ENCODE measurements around the gene GK. TPM values are rescaled to one million over a fixed set of nuclear protein-coding genes. Genes with fewer than 3 reads are reported as not detected.

Gene GK
- total and polyA plus RNA-seq, 2 of the 8 experiments (the other 6 are each of a cell fraction or from before 2014, with no cell fraction given), result 2.9 to 11.2 TPM

DNA sequence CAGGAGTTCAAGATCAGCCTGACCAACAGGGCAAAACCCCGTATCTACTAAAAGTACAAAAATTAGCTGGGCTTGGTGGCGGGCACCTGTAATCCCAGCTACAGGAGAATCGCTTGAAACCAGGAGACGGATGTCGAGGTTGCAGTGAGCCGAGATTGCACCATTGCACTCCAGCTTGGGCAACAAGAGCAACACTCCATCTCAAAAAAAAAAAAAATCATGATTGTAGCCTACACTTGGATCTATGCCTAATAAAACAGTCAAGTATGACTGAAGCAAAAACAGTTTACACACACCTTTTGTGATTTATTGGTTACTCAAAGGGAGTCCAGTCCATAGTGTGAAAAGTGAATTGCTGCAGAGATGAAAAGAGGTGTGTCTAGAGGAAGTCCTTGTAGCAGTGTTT, 41.0 kb upstream of the GK start:
- no peaks in the 10 kb centered on the region for H3K27me3 ChIP-seq (replicated peaks in 1 of 4; ENCODE audit: control insufficient read depth in 3 of 4, extremely low read depth in 1 of 4, insufficient read depth in 3 of 4, low read length in 3 of 4)
- no peak overlapping the region for H2AK5ac ChIP-seq (ENCODE audit: low read depth, low read length)
- no peak overlapping the region for H3K4me2 ChIP-seq (ENCODE audit: insufficient read depth in 1 of 2, low read depth in 2 of 2, low read length in 2 of 2)
- H3K4ac ChIP-seq (replicated peaks; ENCODE audit: insufficient read length, low read depth, low read length), result no peak overlapping the region
- H3K23ac ChIP-seq (ENCODE audit: insufficient read length), result no peak overlapping the region
- H2AFZ ChIP-seq (ENCODE audit: low read length), result no peak overlapping the region
- H3K4me3 ChIP-seq (ENCODE audit: extremely low read depth in 1 of 4, insufficient read depth in 2 of 4, low read depth in 3 of 4, low read length in 4 of 4), result no peak overlapping the region
- H3K79me1 ChIP-seq (ENCODE audit: low read depth, low read length), result no peaks in the 10 kb centered on the region
- no peak overlapping the region for H3K56ac ChIP-seq (replicated peaks; ENCODE audit: insufficient read length, low read depth, low read length)
- CTCF ChIA-PET (ENCODE audit: partially characterized antibody), result interaction anchor here (0.6 to 1.8 kb wide), 2 partner anchors 23 to 116 kb away, joined by 3 to 4 read pairs; no protein-coding TSS in a partner anchor
- H4K5ac ChIP-seq (ENCODE audit: insufficient read length, low read depth, low read length), result no peak overlapping the region
- no peak overlapping the region for H3K27ac ChIP-seq (ENCODE audit: low read depth, low read length)
- no peak overlapping the region for H2BK12ac ChIP-seq (ENCODE audit: low read depth, low read length)
- no peaks in the 10 kb centered on the region for H3K79me2 ChIP-seq (ENCODE audit: control insufficient read depth in 1 of 2, insufficient read depth in 2 of 2, low read length in 2 of 2)
- no peak overlapping the region for H3K14ac ChIP-seq (ENCODE audit: insufficient read length)
- DNase-seq (ENCODE audit: low read depth in 1 of 2, low spot score in 2 of 2), result no peak
- no peak overlapping the region for H2BK20ac ChIP-seq (ENCODE audit: low read length)
- H4K8ac ChIP-seq (ENCODE audit: extremely low read depth, insufficient read depth, low read length), result no peak overlapping the region
- POLR2A ChIA-PET (ENCODE audit: partially characterized antibody), result no interaction called here
- H3K23me2 ChIP-seq (ENCODE audit: low read depth, low read length), result no peaks in the 10 kb centered on the region
- no peak overlapping the region for H2BK15ac ChIP-seq (ENCODE audit: low read length)
- 91% methylated on average over 6 of the region's 6 CpGs; no CpG with 5 or more reads in 1 of the 2 experiments for WGBS, 2 experiments (ENCODE audit: extremely low coverage in 1 of 2, insufficient coverage in 1 of 2, insufficient read length in 1 of 2, insufficient replicate concordance in 2 of 2, low coverage in 1 of 2, low lambda C conversion rate in 2 of 2, missing lambda C conversion rate in 1 of 2)
- no peaks in the 10 kb centered on the region for H3K9me3 ChIP-seq (ENCODE audit: insufficient read depth in 2 of 2, low read depth in 1 of 2, low read length in 1 of 2)
- H4K20me1 ChIP-seq (replicated peaks in 1 of 2; ENCODE audit: control insufficient read depth in 1 of 2, insufficient read depth in 2 of 2, low read length in 2 of 2), result no peaks in the 10 kb centered on the region
- no peaks in the 10 kb centered on the region for H3K4me1 ChIP-seq (replicated peaks in 1 of 4; ENCODE audit: control insufficient read depth in 3 of 4, insufficient read depth in 4 of 4, low read length in 3 of 4)
- H3K18ac ChIP-seq (ENCODE audit: extremely low read depth, low read length), result no peak overlapping the region
- H4K91ac ChIP-seq (replicated peaks; ENCODE audit: insufficient read length, low read length), result no peak overlapping the region
- H2BK120ac ChIP-seq (replicated peaks; ENCODE audit: low read depth, low read length), result no peak overlapping the region
- no peaks in the 10 kb centered on the region for H3K36me3 ChIP-seq (ENCODE audit: control insufficient read depth in 2 of 4, insufficient read depth in 4 of 4, low read length in 3 of 4)
- no peak overlapping the region for H2BK5ac ChIP-seq (ENCODE audit: low read depth, low read length)
- H3K9ac ChIP-seq (replicated peaks in 1 of 4; ENCODE audit: extremely low read depth in 1 of 4, low read depth in 3 of 4, low read length in 3 of 4), result no peak overlapping the region
- no peak for FAIRE-seq
- TF ChIP-seq TBP (IDR thresholded peaks at IDR 0.05; ENCODE audit: low read depth, low read length) (no peak), JUND (IDR thresholded peaks at IDR 0.05; ENCODE audit: low read length) (no peak), RNF2 (IDR thresholded peaks at IDR 0.05; ENCODE audit: borderline replicate concordance, low read depth, low read length, missing control alignments, poor library complexity, severe bottlenecking) (no peak), MAFK (IDR thresholded peaks at IDR 0.05; ENCODE audit: low read depth, low read length) (no peak), CEBPB (IDR thresholded peaks at IDR 0.05; ENCODE audit: low read depth, low read length) (no peak)
- TF ChIP-seq, protein P1, sequence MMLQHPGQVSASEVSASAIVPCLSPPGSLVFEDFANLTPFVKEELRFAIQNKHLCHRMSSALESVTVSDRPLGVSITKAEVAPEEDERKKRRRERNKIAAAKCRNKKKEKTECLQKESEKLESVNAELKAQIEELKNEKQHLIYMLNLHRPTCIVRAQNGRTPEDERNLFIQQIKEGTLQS (IDR thresholded peaks at IDR 0.05; ENCODE audit: insufficient read depth, low read depth, low read length), result no peak
- TF ChIP-seq, protein P2, sequence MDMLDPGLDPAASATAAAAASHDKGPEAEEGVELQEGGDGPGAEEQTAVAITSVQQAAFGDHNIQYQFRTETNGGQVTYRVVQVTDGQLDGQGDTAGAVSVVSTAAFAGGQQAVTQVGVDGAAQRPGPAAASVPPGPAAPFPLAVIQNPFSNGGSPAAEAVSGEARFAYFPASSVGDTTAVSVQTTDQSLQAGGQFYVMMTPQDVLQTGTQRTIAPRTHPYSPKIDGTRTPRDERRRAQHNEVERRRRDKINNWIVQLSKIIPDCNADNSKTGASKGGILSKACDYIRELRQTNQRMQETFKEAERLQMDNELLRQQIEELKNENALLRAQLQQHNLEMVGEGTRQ (IDR thresholded peaks at IDR 0.05; ENCODE audit: low read length), result no peak
- TF ChIP-seq, protein P3, sequence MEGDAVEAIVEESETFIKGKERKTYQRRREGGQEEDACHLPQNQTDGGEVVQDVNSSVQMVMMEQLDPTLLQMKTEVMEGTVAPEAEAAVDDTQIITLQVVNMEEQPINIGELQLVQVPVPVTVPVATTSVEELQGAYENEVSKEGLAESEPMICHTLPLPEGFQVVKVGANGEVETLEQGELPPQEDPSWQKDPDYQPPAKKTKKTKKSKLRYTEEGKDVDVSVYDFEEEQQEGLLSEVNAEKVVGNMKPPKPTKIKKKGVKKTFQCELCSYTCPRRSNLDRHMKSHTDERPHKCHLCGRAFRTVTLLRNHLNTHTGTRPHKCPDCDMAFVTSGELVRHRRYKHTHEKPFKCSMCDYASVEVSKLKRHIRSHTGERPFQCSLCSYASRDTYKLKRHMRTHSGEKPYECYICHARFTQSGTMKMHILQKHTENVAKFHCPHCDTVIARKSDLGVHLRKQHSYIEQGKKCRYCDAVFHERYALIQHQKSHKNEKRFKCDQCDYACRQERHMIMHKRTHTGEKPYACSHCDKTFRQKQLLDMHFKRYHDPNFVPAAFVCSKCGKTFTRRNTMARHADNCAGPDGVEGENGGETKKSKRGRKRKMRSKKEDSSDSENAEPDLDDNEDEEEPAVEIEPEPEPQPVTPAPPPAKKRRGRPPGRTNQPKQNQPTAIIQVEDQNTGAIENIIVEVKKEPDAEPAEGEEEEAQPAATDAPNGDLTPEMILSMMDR (IDR thresholded peaks at IDR 0.05; ENCODE audit: control extremely low read depth in 1 of 3, insufficient read depth in 1 of 3, low read depth in 1 of 3, low read length in 3 of 3), result no peak
- TF ChIP-seq, protein P4, sequence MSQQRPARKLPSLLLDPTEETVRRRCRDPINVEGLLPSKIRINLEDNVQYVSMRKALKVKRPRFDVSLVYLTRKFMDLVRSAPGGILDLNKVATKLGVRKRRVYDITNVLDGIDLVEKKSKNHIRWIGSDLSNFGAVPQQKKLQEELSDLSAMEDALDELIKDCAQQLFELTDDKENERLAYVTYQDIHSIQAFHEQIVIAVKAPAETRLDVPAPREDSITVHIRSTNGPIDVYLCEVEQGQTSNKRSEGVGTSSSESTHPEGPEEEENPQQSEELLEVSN (IDR thresholded peaks at IDR 0.05), result no peak

Data from H1 (cell line).